HG02973 (cell line): ENCODE results near the gene HOTAIR.

ENCODE experiments used
- ATAC-seq: cut with Tn5 transposase; IDR thresholded peaks from one replicate; pipeline ENCODE4 v1.9.1; 2021; ENCODE audit warnings: moderate library complexity; ENCODE audit not compliant: unreplicated experiment

The HOTAIR gene

GRCh38 chr12:53988541-53989226, 13.9 kb upstream of the HOTAIR start:
- ATAC-seq = no peak

GRCh38 chr12:53987787-53988230, 13.1 kb upstream of the HOTAIR start:
- ATAC-seq = no peak

GRCh38 chr12:53986686-53987483, 12.1 kb upstream of the HOTAIR start:
- ATAC-seq = no peak

GRCh38 chr12:53985994-53986685, 11.4 kb upstream of the HOTAIR start:
- no peak for ATAC-seq

- ATAC-seq = no peak
Measured at GRCh38 chr12:53985692-53985993, 10.9 kb upstream of the HOTAIR start.

GRCh38 chr12:53984901-53985691, 10.3 kb upstream of the HOTAIR start, which contains the start of gene HOXC10:
Gene HOXC10, plus strand, starts transcription at chr12:53985146. Its CDS starts 114 bp downstream, at chr12:53985260.
- no peak for ATAC-seq

- ATAC-seq = no peak
Measured at GRCh38 chr12:53983950-53984572, 9.3 kb upstream of the HOTAIR start.

GRCh38 chr12:53983568-53983949, 8.8 kb upstream of the HOTAIR start:
- no peak for ATAC-seq

GRCh38 chr12:53982648-53983567, 8.2 kb upstream of the HOTAIR start:
- no peak for ATAC-seq

- no peak for ATAC-seq
Measured at GRCh38 chr12:53981634-53982565, 7.1 kb upstream of the HOTAIR start.

- no peak for ATAC-seq
Measured at GRCh38 chr12:53980802-53981496, 6.2 kb upstream of the HOTAIR start.

- ATAC-seq = no peak
Measured at GRCh38 chr12:53980104-53980801, 5.5 kb upstream of the HOTAIR start.

- ATAC-seq = no peak
Measured at GRCh38 chr12:53978477-53979356, 4.0 kb upstream of the HOTAIR start.

- ATAC-seq = no peak
Measured at GRCh38 chr12:53977596-53978445, 3.1 kb upstream of the HOTAIR start.

GRCh38 chr12:53976823-53977595, 2.3 kb upstream of the HOTAIR start:
- ATAC-seq = no peak
